Measurements from ENCODE around the gene OR2A1. TPM values are rescaled to one million over a fixed set of nuclear protein-coding genes. Genes with fewer than 3 reads are reported as not detected.
"Not testable (repeated sequence)": the region's sequence is repeated elsewhere in the genome, so short reads cannot be mapped to it uniquely, and the experiment has no call there.

Gene OR2A1
- total RNA-seq, 4 donors from 2014 or later = not detected

DNA sequence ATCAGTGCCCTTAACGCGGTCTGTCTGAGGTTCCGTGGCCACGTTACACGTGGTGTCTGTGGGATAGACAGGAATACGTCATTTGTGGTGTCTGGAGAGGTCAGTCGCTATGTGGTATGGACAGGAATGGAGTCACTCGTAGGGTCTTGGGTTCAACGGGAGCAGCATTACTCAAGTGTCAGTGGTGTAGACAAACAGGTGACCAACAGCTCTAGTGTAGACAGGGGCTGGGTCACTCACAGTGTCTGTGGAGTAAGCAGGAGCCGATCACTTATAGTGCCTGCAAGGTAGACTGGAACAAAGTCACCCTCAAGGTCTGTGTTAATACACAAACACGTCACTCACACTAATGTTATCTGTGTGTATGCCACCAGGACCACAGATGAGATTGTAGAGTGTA lies 44.6 kb downstream of the OR2A1 start:
- not testable (repeated sequence) for H3K4me1 ChIP-seq, H3K27me3 ChIP-seq, H3K4me3 ChIP-seq, DNase-seq, H3K27ac ChIP-seq, H3K9me3 ChIP-seq, H3K36me3 ChIP-seq

DNA sequence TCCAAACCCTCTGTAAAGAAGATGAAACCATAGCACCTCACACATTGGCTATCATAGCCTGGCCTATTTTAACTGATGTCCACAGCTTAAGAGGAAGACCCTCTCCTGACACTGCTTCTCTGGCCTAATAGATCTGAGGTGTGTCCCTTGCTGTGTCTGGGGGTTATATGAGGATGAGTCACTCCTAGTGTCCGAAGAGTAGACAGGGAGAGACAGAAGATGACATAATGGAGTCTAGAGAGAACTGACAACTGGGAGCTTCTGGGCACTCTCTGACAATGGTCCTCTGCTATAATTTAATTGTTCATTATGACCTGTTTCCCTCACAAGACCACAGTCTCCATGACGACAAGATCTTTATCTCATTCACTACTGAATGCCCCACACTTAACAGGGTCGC lies 49.8 kb downstream of the OR2A1 start:
- not testable (repeated sequence) for DNase-seq, H3K36me3 ChIP-seq, H3K4me1 ChIP-seq, H3K27ac ChIP-seq, H3K27me3 ChIP-seq, H3K4me3 ChIP-seq, H3K9me3 ChIP-seq

DNA sequence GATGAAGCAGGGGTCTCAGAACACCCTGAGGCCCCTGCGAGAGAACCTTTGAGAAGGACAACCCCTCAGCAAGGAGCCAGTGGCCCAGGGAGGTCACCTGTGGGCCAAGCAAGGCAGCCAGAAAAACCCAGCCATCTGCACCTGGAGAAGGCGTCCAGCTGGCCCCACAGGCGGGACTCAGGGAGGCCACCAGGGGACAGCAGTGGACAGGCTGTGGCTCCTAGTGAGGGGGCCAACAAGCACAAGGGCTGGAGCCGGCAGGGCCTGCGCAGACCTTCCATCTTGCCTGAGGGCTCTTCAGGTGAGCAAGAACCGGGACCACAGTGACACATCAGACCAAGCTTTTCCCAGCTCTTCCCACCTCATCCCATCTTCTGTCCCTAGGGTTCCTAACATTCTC lies 53.3 kb downstream of the OR2A1 start:
- H3K4me3 ChIP-seq, H3K27me3 ChIP-seq, H3K9me3 ChIP-seq, H3K27ac ChIP-seq, H3K36me3 ChIP-seq, DNase-seq, H3K4me1 ChIP-seq: not testable (repeated sequence)

- H3K9me3 ChIP-seq, H3K4me1 ChIP-seq, DNase-seq, H3K4me3 ChIP-seq, H3K27me3 ChIP-seq, H3K36me3 ChIP-seq, H3K27ac ChIP-seq: not testable (repeated sequence)
These were observed 55.0 kb downstream of the OR2A1 start for GRCh38 chr7:144367250-144367649.

DNA sequence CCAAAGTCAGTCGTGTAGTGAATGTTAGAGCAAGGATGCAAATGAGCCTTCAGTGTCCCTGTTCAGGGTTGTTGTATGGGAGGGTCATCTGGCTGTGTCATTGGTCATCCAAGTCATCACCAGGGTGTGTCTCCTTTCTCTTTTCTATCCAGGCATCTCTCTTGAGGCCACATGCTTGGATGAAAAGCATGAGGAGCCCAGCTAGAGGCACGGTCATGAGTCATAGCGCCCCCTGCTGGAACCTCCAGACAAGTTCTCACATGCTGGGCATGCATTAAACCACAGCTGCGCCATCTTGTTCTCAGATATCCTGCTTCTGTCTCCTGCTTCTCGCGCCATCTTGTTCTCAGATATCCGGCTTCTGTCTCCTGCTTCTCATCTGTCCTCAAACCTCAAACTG lies 57.0 kb downstream of the OR2A1 start:
- not testable (repeated sequence) for H3K27me3 ChIP-seq, H3K27ac ChIP-seq, DNase-seq, H3K36me3 ChIP-seq, H3K9me3 ChIP-seq, H3K4me1 ChIP-seq, H3K4me3 ChIP-seq

Other genes with a start within 250 kb of the OR2A1 start
- gene OR2A25, start 242.6 kb upstream of the OR2A1 start, total RNA-seq = not detected
- gene OR2A12, start 226.1 kb upstream of the OR2A1 start, total RNA-seq = not detected
- gene OR2A2, start 202.8 kb upstream of the OR2A1 start, total RNA-seq = not detected
- not detected for gene OR2A14, start 189.2 kb upstream of the OR2A1 start, total RNA-seq
- 10 to 100 TPM; 13.0 to 33.4 (median 20.3) TPM for gene CTAGE4, start 129.0 kb upstream of the OR2A1 start, total RNA-seq
- gene ARHGEF35, start 116.6 kb upstream of the OR2A1 start, total RNA-seq = 10 to 100 TPM in 3 of 4 donors, 1 to 10 TPM in 1; 8.3 to 18.9 (median 16.1) TPM
- gene OR2A42, start 72.8 kb upstream of the OR2A1 start, total RNA-seq = not detected
- gene OR2A7, start 47.6 kb upstream of the OR2A1 start, total RNA-seq = 10 to 100 TPM in 3 of 4 donors, not detected in 1; 10.9 to 40.3 (median 34.3) TPM
- 10 to 100 TPM in 2 of 4 donors, 1 to 10 TPM in 1, not detected in 1; 6.5 to 13.5 (median 10.2) TPM for gene CTAGE8, start 43.1 kb upstream of the OR2A1 start, total RNA-seq
- gene ARHGEF5, start 43.0 kb downstream of the OR2A1 start, total RNA-seq = 10 to 100 TPM; 40.1 to 86.2 (median 66.7) TPM
- not detected for gene NOBOX, start 91.3 kb downstream of the OR2A1 start, total RNA-seq

Data from Peyer's patch (tissue), 4 donors.